Measurements from ENCODE around the gene VAT1L. TPM values are rescaled to one million over a fixed set of nuclear protein-coding genes. Genes with fewer than 3 reads are reported as not detected.

VAT1L gene
- total RNA-seq, 1 donor from 2014 or later, result 0.65 TPM

GRCh38 chr16:77782694-77783093 lies 5.7 kb upstream of the VAT1L start:
- DNase-seq (ENCODE audit: low spot score), result no peak

- no peak for DNase-seq (ENCODE audit: low spot score)
Measured at GRCh38 chr16:77784441-77785372, 3.7 kb upstream of the VAT1L start.

GRCh38 chr16:77785373-77785764 lies 3.0 kb upstream of the VAT1L start:
- DNase-seq (ENCODE audit: low spot score), result no peak

GRCh38 chr16:77786186-77786847 lies 2.0 kb upstream of the VAT1L start:
- no peak for DNase-seq (ENCODE audit: low spot score)

- no peak for DNase-seq (ENCODE audit: low spot score)
Measured at GRCh38 chr16:77787452-77787851, 912 bp upstream of the VAT1L start.

GRCh38 chr16:77789085-77790008 lies 983 bp downstream of the VAT1L start:
- no peak for DNase-seq (ENCODE audit: low spot score)

- DNase-seq (ENCODE audit: low spot score), result no peak
Measured at GRCh38 chr16:77790009-77790372, 1.6 kb downstream of the VAT1L start.

- no peak for DNase-seq (ENCODE audit: low spot score)
Measured at GRCh38 chr16:77790912-77791311, 2.5 kb downstream of the VAT1L start.

- peak; percentile 5 for DNase-seq (ENCODE audit: low spot score)
Measured at GRCh38 chr16:77793417-77793816, 5.1 kb downstream of the VAT1L start.

GRCh38 chr16:77794586-77794985 lies 6.2 kb downstream of the VAT1L start:
- no peak for DNase-seq (ENCODE audit: low spot score)

GRCh38 chr16:77801817-77802216 lies 13.5 kb downstream of the VAT1L start:
- no peak for DNase-seq (ENCODE audit: low spot score)

- peak; percentile 29 for DNase-seq (ENCODE audit: low spot score)
Measured at GRCh38 chr16:77805398-77805797, 17.0 kb downstream of the VAT1L start.

- DNase-seq (ENCODE audit: low spot score), result peak; percentile 10
Measured at GRCh38 chr16:77807021-77807420, 18.7 kb downstream of the VAT1L start.

- DNase-seq (ENCODE audit: low spot score), result no peak
Measured at GRCh38 chr16:77812856-77813500, 24.6 kb downstream of the VAT1L start.

- DNase-seq (ENCODE audit: low spot score), result no peak
Measured at GRCh38 chr16:77816293-77816692, 27.9 kb downstream of the VAT1L start.

GRCh38 chr16:77820340-77820739 lies 32.0 kb downstream of the VAT1L start:
- DNase-seq (ENCODE audit: low spot score), result no peak

GRCh38 chr16:77822661-77823060 lies 34.3 kb downstream of the VAT1L start:
- no peak for DNase-seq (ENCODE audit: low spot score)

GRCh38 chr16:77823067-77823466 lies 34.7 kb downstream of the VAT1L start:
- no peak for DNase-seq (ENCODE audit: low spot score)

- DNase-seq (ENCODE audit: low spot score), result no peak
Measured at GRCh38 chr16:77825196-77825595, 36.8 kb downstream of the VAT1L start.

GRCh38 chr16:77827032-77827431 lies 38.7 kb downstream of the VAT1L start:
- DNase-seq (ENCODE audit: low spot score), result no peak

GRCh38 chr16:77833921-77834634 lies 45.7 kb downstream of the VAT1L start:
- no peak for DNase-seq (ENCODE audit: low spot score)
